ENCODE results near the gene CBX3.
"Not testable (repeated sequence)": the region's sequence is repeated elsewhere in the genome, so short reads cannot be mapped to it uniquely, and the experiment has no call there.

CBX3 gene

DNA sequence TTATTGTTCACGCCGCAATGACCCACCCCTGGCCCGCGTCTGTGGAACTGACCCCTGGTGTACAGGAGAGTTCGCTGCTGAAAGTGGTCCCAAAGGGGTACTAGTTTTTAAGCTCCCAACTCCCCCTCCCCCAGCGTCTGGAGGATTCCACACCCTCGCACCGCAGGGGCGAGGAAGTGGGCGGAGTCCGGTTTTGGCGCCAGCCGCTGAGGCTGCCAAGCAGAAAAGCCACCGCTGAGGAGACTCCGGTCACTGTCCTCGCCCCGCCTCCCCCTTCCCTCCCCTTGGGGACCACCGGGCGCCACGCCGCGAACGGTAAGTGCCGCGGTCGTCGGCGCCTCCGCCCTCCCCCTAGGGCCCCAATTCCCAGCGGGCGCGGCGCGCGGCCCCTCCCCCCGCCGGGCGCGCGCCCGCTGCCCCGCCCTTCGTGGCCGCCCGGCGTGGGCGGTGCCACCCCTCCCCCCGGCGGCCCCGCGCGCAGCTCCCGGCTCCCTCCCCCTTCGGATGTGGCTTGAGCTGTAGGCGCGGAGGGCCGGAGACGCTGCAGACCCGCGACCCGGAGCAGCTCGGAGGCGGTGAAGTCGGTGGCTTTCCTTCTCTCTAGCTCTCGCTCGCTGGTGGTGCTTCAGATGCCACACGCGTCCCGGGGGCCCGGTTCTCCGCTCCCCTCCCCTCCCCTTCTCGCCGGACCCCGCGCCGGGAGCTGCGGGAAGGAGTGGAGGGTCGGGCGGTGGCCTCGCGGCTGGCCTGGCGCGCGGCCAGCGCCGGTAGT is at the start of gene CBX3:
Gene CBX3 (plus strand): TSS at position 499 of the 772 bp plus-strand sequence. CDS start 1,254 bp downstream, outside the sequence.
- peak; percentile 97 for DNase-seq (ENCODE audit: low spot score)

DNA sequence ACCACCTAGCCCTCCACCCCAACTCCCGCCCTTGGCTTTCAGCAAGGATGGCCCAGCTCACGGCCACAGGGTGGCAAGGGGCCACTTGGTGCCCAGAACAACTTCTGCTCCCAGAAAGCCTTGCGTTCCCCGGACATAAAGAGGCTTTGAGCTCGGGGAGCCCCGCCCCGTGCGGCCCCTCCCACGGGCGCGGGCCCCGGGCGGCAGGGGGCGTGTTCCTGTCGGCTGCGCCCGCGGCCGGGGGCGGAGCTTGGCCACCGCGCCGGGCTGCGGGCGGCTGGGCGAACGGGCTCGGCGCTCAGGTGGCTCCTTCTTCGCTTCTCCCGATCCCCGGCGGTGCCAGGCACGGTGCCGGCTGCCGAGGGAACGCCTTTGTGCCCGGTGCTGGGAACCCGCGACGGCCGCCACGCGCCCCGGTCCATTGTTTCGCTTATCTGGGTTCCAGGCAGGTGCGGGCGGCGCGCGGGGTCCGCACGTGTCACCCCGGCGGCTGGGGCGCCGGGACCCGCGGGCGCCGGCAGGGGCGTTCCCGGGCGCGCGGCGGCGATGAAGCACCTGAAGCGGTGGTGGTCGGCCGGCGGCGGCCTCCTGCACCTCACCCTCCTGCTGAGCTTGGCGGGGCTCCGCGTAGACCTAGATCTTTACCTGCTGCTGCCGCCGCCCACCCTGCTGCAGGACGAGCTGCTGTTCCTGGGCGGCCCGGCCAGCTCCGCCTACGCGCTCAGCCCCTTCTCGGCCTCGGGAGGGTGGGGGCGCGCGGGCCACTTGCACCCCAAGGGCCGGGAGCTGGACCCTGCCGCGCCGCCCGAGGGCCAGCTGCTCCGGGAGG is 49.4 kb upstream of the CBX3 start, which contains the start of gene NFE2L3:
Gene NFE2L3 (plus strand): TSS at position 246 of the 829 bp plus-strand sequence. CDS start 301 bp downstream, at position 547.
- peak; percentile 94 for DNase-seq (ENCODE audit: low spot score)

GRCh38 chr7:26152782-26153240 is 48.7 kb upstream of the CBX3 start:
- not testable (repeated sequence) for DNase-seq (ENCODE audit: low spot score)

- DNase-seq (ENCODE audit: low spot score), result peak; percentile 46
Observed at GRCh38 chr7:26153241-26153822, 48.2 kb upstream of the CBX3 start.

GRCh38 chr7:26153823-26154783 is 47.4 kb upstream of the CBX3 start:
- DNase-seq (ENCODE audit: low spot score), result no peak

GRCh38 chr7:26155531-26156375 is 45.8 kb upstream of the CBX3 start:
- no peak for DNase-seq (ENCODE audit: low spot score)

DNA sequence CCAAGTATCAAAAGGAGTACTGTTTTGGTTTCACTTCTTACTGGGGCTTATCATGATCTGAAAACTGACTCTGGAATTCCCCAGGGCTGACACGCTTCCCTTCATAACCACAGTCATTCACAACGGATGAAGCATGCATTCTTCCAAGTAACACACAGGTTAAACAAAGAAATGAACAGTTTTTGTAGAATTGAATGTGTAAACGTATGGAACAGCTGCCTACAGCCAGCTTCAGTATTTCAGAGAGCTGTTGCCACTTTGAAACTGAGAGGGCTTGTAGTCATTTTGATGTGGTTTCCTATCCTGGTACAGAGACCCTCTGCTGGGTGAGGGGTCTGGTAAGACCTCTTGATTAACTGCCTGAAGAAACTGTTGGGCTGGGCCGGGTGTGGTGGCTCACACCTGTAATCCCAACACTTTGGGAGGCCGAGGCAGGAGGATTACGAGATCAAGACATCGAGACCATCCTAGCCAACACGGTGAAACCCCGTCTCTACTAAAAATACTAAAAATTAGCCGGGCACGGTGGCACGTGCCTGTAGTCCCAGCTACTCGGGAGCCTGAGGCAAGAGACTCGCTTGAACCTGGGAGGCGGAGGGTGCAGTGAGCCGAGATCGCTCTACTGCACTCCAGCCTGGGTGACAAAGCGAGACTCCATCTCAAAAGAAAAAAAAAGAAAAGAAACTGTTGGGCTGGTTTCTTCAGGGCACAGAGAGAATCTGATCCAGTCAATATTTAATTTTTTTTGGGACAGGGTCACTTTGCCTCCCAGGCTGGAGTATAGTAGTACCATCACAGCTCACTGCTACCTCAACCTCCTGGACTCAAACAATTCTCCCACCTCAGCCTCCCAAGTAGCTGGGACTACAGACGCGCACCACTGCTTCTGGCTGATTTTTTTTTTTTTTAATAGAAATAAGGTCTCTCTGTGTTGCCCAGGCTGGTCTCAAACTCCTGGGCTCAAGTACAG is 44.8 kb upstream of the CBX3 start:
- DNase-seq (ENCODE audit: low spot score), result peak; percentile 85

- DNase-seq (ENCODE audit: low spot score), result peak; percentile 21
Observed at GRCh38 chr7:26157520-26158105, 43.9 kb upstream of the CBX3 start.

- DNase-seq (ENCODE audit: low spot score), result no peak
Observed at GRCh38 chr7:26159243-26159642, 42.3 kb upstream of the CBX3 start.

- DNase-seq (ENCODE audit: low spot score), result no peak
Observed at GRCh38 chr7:26160896-26161295, 40.6 kb upstream of the CBX3 start.

DNA sequence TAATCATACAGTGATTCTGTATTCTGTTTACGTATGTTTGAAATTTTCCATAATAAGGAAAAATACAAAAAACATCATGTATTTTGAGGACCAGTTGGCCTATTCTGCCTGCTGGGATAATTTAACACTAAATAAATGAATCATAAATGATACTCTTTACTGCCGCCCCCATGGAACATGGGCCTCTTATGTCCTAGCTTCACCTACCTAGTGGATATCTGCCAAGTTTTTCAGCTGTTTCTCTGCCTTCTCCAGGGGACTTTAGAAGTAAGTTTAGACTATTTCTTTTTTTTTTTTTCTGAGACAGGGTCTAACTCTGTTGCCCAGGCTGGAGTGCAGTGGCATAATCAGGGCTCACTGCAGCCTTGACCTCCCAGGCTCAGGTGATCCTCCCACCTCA is 39.1 kb upstream of the CBX3 start:
- DNase-seq (ENCODE audit: low spot score), result no peak

- DNase-seq (ENCODE audit: low spot score), result not testable (repeated sequence)
Observed at GRCh38 chr7:26163804-26164203, 37.7 kb upstream of the CBX3 start.

- no peak for DNase-seq (ENCODE audit: low spot score)
Observed at GRCh38 chr7:26165950-26166683, 35.4 kb upstream of the CBX3 start.

- no peak for DNase-seq (ENCODE audit: low spot score)
Observed at GRCh38 chr7:26166684-26167266, 34.8 kb upstream of the CBX3 start.

GRCh38 chr7:26167303-26167934 is 34.1 kb upstream of the CBX3 start:
- no peak for DNase-seq (ENCODE audit: low spot score)

GRCh38 chr7:26168458-26169023 is 33.0 kb upstream of the CBX3 start:
- no peak for DNase-seq (ENCODE audit: low spot score)

DNA sequence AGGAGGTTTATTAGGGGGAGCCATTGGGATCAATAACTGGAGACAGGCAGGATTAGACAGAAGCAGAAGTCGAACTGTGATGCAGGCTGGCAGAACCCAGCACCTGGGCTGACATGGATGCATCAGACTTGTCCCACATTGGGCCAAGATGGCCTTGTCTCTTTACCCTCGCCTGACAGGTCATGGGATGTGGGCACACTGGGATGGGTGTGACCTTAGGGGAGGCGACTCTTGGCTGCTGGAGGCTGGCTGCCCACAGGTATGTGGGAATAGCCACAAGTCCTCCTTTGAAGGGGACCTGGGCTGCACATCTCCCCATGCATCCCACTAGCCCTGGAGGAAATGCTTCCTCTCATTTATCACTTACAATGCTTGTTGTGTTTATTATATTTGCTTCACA is 32.3 kb upstream of the CBX3 start:
- DNase-seq (ENCODE audit: low spot score), result no peak
